Adrenal gland (tissue), 5 donors: ENCODE results near the gene NANS.

Source experiments
- CTCF ChIP-seq, 6 experiments: fragments of 450-650 bp in 4 of 6; fragments of 200-600 bp in 2 of 6; sonication (generic) in 1 of 6; IDR thresholded peaks; 1 replicate in 5 of 6; 2 replicates in 1 of 6; pipeline versions ENCODE4 v1.5.1 to v1.8.0; 2016 to 2021; ENCODE audit warnings: antibody characterized with exemption in 6 of 6, mild to moderate bottlenecking in 2 of 6, moderate library complexity in 1 of 6
- POLR2A ChIP-seq, 2 donors: fragments of 450-650 bp; IDR thresholded peaks; one replicate each; pipeline ENCODE4 v1.6.1; 2017; ENCODE audit warnings: antibody characterized with exemption in 2 of 2, mild to moderate bottlenecking in 2 of 2, moderate library complexity in 1 of 2
- donor health status: DM: no; HTN: no; CAD: no.

GRCh38 chr9:98009437-98009836 is 47.1 kb upstream of the NANS start:
- TF ChIP-seq CTCF (IDR thresholded peaks at IDR 0.05) = no peak
- TF ChIP-seq POLR2A (IDR thresholded peaks at IDR 0.05) = no peak
